Measurements from ENCODE around the gene ZNF335. TPM values are rescaled to one million over a fixed set of nuclear protein-coding genes. Genes with fewer than 3 reads are reported as not detected.

ZNF335 gene
- total and polyA plus RNA-seq, 2 of the 13 experiments (the other 11 are each of a cell fraction or from before 2014, with no cell fraction given), result 9.7 to 13.7 TPM

DNA sequence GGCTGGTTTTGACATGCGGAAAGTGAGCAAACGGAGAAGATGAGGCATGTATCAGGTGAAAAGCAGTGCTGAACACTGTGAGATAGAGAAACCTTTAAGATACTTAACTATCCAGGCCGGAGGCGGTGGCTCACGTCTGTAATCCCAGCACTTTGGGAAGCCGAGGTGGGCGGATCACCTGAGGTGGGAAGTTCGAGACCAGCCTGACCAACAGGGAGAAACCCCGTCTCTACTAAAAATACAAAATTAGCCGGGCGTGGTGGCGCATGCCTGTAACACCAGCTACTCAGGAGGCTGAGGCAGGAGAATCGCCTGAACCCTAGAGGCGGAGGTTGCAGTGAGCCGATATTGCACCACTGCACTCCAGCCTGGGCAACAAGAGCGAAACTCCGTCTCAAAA lies 40.3 kb downstream of the ZNF335 start (continued):
- TF ChIP-seq ZNF770 (CRISPR knock-in tag; IDR thresholded peaks at IDR 0.05) (peak; percentile 98), SP140L (CRISPR knock-in tag; IDR thresholded peaks at IDR 0.05; ENCODE audit: borderline replicate concordance) (0 out of 2 replicates have a peak, but pooled peaks have one; percentile 55), RCOR2 (CRISPR knock-in tag; IDR thresholded peaks at IDR 0.05) (0 out of 2 replicates have a peak, but pooled peaks have one; percentile 27), ZSCAN25 (CRISPR knock-in tag; IDR thresholded peaks at IDR 0.05) (0 out of 2 replicates have a peak, but pooled peaks have one; percentile 11), ZNF614 (CRISPR knock-in tag; IDR thresholded peaks at IDR 0.05; ENCODE audit: borderline replicate concordance) (0 out of 2 replicates have a peak, but pooled peaks have one; percentile 4), ZMYM2 (CRISPR knock-in tag; IDR thresholded peaks at IDR 0.05) (0 out of 2 replicates have a peak, but pooled peaks have one; percentile 21), FLYWCH1 (CRISPR knock-in tag; IDR thresholded peaks at IDR 0.05) (peak; percentile 49; the same call in 1 of the 2 replicates), MTERF4 (CRISPR knock-in tag; IDR thresholded peaks at IDR 0.05) (peak; percentile 65; the same call in 1 of the 2 replicates), ASH2L (IDR thresholded peaks at IDR 0.05; ENCODE audit: insufficient read length, low read depth, low read length) (peak; percentile 41), ZMYM3 (CRISPR knock-in tag; IDR thresholded peaks at IDR 0.05) (peak; percentile 79), ZNF709 (CRISPR knock-in tag; IDR thresholded peaks at IDR 0.05) (peak; percentile 52; the same call in 1 of the 2 replicates)

All from HepG2 (cell line).